IMR-90 (cell line): ENCODE measurements around the gene ABL2. TPM values are rescaled to one million over a fixed set of nuclear protein-coding genes. Genes with fewer than 3 reads are reported as not detected.

Source experiments
- ATAC-seq: fragments of 200-7000 bp; cut with Tn5 transposase; 2 replicates; pipeline ENCODE4 v1.9.1; 2020; ENCODE audit warnings: low read depth, mild to moderate bottlenecking, moderate library complexity
- BruUV-seq: library from RNA; stranded (reverse); fragments of 400-500 nt; replicated peaks from 2 replicates; lab custom pipeline; 2021; lab: Mats Ljungman, UMichigan
- CTCF ChIA-PET: fragments of 300-600 bp; formaldehyde crosslinking; extraction: SDS; loops from one replicate; lab custom pipeline; 2021; ENCODE audit warnings: antibody characterized with exemption; lab: Yijun Ruan, JAX
- POLR2A ChIA-PET: fragments of 300-600 bp; sonication (Branson Sonifier 250); formaldehyde crosslinking; loops from one replicate; lab custom pipeline; 2022; ENCODE audit warnings: antibody characterized with exemption; ENCODE audit not compliant: unreplicated experiment; lab: Charles Lee
- DNase-seq: peaks from one replicate; pipeline ENCODE4 v3.0.0; 2013
- H2AFZ ChIP-seq: replicated peaks from 2 replicates; pipeline ENCODE3; 2013; ENCODE audit warnings: low read length, mild to moderate bottlenecking; ENCODE audit not compliant: poor library complexity
- H2AK5ac ChIP-seq: 2 replicates; pipeline ENCODE4 v1.6.1; 2013; ENCODE audit warnings: low read depth, low read length, inconsistent platforms
- H2AK9ac ChIP-seq: replicated peaks from 2 replicates; pipeline ENCODE3; 2013; ENCODE audit warnings: mild to moderate bottlenecking, low read depth, low read length, moderate library complexity; ENCODE audit not compliant: poor library complexity
- H2BK120ac ChIP-seq: 2 replicates; pipeline ENCODE4 v1.6.1; 2013; ENCODE audit warnings: low read depth, low read length, inconsistent platforms
- H2BK15ac ChIP-seq: 3 replicates; pipeline ENCODE4 v1.6.1; 2013; ENCODE audit warnings: low read depth, low read length, inconsistent platforms
- H2BK20ac ChIP-seq: 2 replicates; pipeline ENCODE4 v1.6.1; 2013; ENCODE audit warnings: low read depth, mild to moderate bottlenecking, inconsistent platforms, low read length, moderate library complexity
- H2BK5ac ChIP-seq: 2 replicates; pipeline ENCODE4 v1.6.1; 2013; ENCODE audit warnings: mild to moderate bottlenecking, low read depth, low read length, inconsistent platforms; ENCODE audit not compliant: poor library complexity, severe bottlenecking
- H3K14ac ChIP-seq: replicated peaks from 2 replicates; pipeline ENCODE4 v1.6.1; 2013; ENCODE audit warnings: low read depth, low read length, inconsistent platforms
- H3K18ac ChIP-seq: 2 replicates; pipeline ENCODE4 v1.6.1; 2013; ENCODE audit warnings: low read depth, low read length, control low read depth
- H3K23ac ChIP-seq: 2 replicates; pipeline ENCODE4 v1.6.1; 2013; ENCODE audit warnings: low read depth, low read length, inconsistent platforms
- H3K27ac ChIP-seq: 2 replicates; pipeline ENCODE4 v1.5.1; 2013; ENCODE audit warnings: mild to moderate bottlenecking, control low read depth, low read length; ENCODE audit not compliant: insufficient read depth
- H3K27me3 ChIP-seq: 2 replicates; pipeline ENCODE4 v1.6.1; 2013; ENCODE audit warnings: low read length; ENCODE audit not compliant: control insufficient read depth, insufficient read depth
- H3K36me3 ChIP-seq: 2 replicates; pipeline ENCODE4 v1.6.1; 2013; ENCODE audit warnings: low read length, mixed read lengths; ENCODE audit not compliant: control insufficient read depth, insufficient read depth
- H3K4ac ChIP-seq: 2 replicates; pipeline ENCODE4 v1.6.1; 2013; ENCODE audit warnings: low read depth, low read length, inconsistent platforms
- H3K4me1 ChIP-seq: 2 replicates; pipeline ENCODE4 v1.6.1; 2013; ENCODE audit warnings: low read length, mixed read lengths; ENCODE audit not compliant: control insufficient read depth, insufficient read depth
- H3K4me2 ChIP-seq: 2 replicates; pipeline ENCODE4 v1.6.1; 2013; ENCODE audit warnings: low read depth, mild to moderate bottlenecking, control low read depth, low read length, moderate library complexity
- H3K4me3 ChIP-seq: 2 replicates; pipeline ENCODE4 v1.5.1; 2013; ENCODE audit warnings: low read depth, mild to moderate bottlenecking, control low read depth, low read length, moderate library complexity; ENCODE audit not compliant: insufficient read depth
- H3K56ac ChIP-seq: 2 replicates; pipeline ENCODE4 v1.6.1; 2013; ENCODE audit warnings: low read length, inconsistent platforms; ENCODE audit not compliant: insufficient read depth; ENCODE audit errors: extremely low read depth
- H3K79me1 ChIP-seq, 2 experiments: 2 replicates each; pipeline ENCODE4 v1.6.1; 2013; ENCODE audit warnings: low read length in 2 of 2, inconsistent platforms in 1 of 2, low read depth in 1 of 2
- H3K9ac ChIP-seq: 2 replicates; pipeline ENCODE4 v1.6.1; 2013; ENCODE audit warnings: low read depth, low read length, control low read depth
- H3K9me1 ChIP-seq: 2 replicates; pipeline ENCODE4 v1.6.1; 2013; ENCODE audit warnings: low read length, inconsistent platforms; ENCODE audit not compliant: insufficient read depth
- H3K9me3 ChIP-seq: 2 replicates; pipeline ENCODE4 v1.6.1; 2013; ENCODE audit warnings: low read length; ENCODE audit not compliant: control insufficient read depth, insufficient read depth
- H4K20me1 ChIP-seq: 2 replicates; pipeline ENCODE4 v1.6.1; 2013; ENCODE audit warnings: low read length, inconsistent platforms; ENCODE audit not compliant: insufficient read depth
- H4K5ac ChIP-seq: 2 replicates; pipeline ENCODE4 v1.6.1; 2013; ENCODE audit warnings: mild to moderate bottlenecking, low read depth, low read length, control low read depth
- H4K8ac ChIP-seq, 2 experiments: 2 replicates each; pipeline ENCODE4 v1.6.1; 2013; ENCODE audit warnings: low read depth in 2 of 2, low read length in 2 of 2, control low read depth in 1 of 2, inconsistent platforms in 1 of 2
- H4K91ac ChIP-seq: 2 replicates; pipeline ENCODE4 v1.6.1; 2013; ENCODE audit warnings: low read depth, low read length, inconsistent platforms; ENCODE audit not compliant: insufficient read depth
- ELK1 ChIP-seq: fragments of 150-350 bp; IDR thresholded peaks from 2 replicates; pipeline ENCODE4 v1.6.1; 2016; ENCODE audit warnings: low read depth, mild to moderate bottlenecking, low read length, moderate library complexity, borderline replicate concordance
- MAFK ChIP-seq: IDR thresholded peaks from 2 replicates; pipeline ENCODE4 v1.6.1; 2012; ENCODE audit warnings: low read depth, low read length, improper control_type of control experiment
- MAZ ChIP-seq: IDR thresholded peaks from 2 replicates; pipeline ENCODE4 v1.6.1; 2012; ENCODE audit warnings: low read depth, mild to moderate bottlenecking, low read length, improper control_type of control experiment, moderate library complexity, borderline replicate concordance
- NFE2L2 ChIP-seq: fragments of 150-350 bp; IDR thresholded peaks from 2 replicates; pipeline ENCODE4 v1.6.1; 2016; ENCODE audit warnings: low read depth, mild to moderate bottlenecking, low read length
- SMC3 ChIP-seq: fragments of 150-350 bp; IDR thresholded peaks from 2 replicates; pipeline ENCODE4 v1.6.1; 2016; ENCODE audit warnings: low read depth, mild to moderate bottlenecking, antibody characterized with exemption, low read length, moderate library complexity
- USF2 ChIP-seq: fragments of 150-350 bp; IDR thresholded peaks from 2 replicates; pipeline ENCODE4 v1.6.1; 2017; ENCODE audit warnings: mild to moderate bottlenecking, antibody characterized with exemption, low read length, low read depth
- WGBS, 2 experiments: methylation state at CpG; one replicate each; pipeline versions ENCODE4 v1.1.5 to v1.1.7; 2013; ENCODE audit warnings: missing lambda C conversion rate in 2 of 2; ENCODE audit not compliant: insufficient read length in 1 of 2; ENCODE audit errors: extremely low coverage in 2 of 2; 5-methylcytosine and 5-hydroxymethylcytosine counted together
- dilution Hi-C: fragments of 300-500 bp; cut with HindIII; formaldehyde crosslinking; loops from one replicate; pipeline ENCODE4 v1.14.3; 2018; ENCODE audit warnings: low sequenced_read_pairs; ENCODE audit not compliant: unreplicated experiment
- in situ Hi-C: fragments of 300-500 bp; cut with MboI; formaldehyde crosslinking; loops from 3 replicates; pipeline ENCODE4 v1.14.3; 2019; ENCODE audit warnings: low sequenced_read_pairs, inconsistent platforms, mixed read lengths
- intact Hi-C: fragments of 100-400 bp; cut with micrococcal nuclease; formaldehyde crosslinking; loops from 2 replicates; pipeline ENCODE4 v1.10.0; 2022
- polyA plus RNA-seq, 3 experiments: library from polyadenylated mRNA; depleted of rRNA; stranded (reverse); fragments of >200 nt; gene quantifications; 2 replicates each; pipeline ENCODE4 v1.2.3, GENCODE V29; 2012; ENCODE audit warnings: low replicate concordance in 1 of 3
- total RNA-seq: library from RNA; depleted of rRNA; stranded (reverse); fragments of >200 nt; gene quantifications from 2 replicates; pipeline ENCODE4 v1.2.3, GENCODE V29; 2012

Gene ABL2
- total and polyA plus RNA-seq, 2 of the 4 experiments (the other 2 are of a cell fraction): 9.7 to 110 TPM

GRCh38 chr1:179083533-179083932, 145.9 kb downstream of the ABL2 start:
- dilution Hi-C loops: no loop called here
- TF ChIP-seq MAFK (no peak), SMC3 (no peak), NFE2L2 (no peak), USF2 (no peak), ELK1 (no peak), MAZ (no peak)
- peaks cover 11% of the 10 kb centered on the region for H3K36me3 ChIP-seq
- DNase-seq (no peak), ATAC-seq (no peak)
- H3K23ac ChIP-seq: no peak overlapping the region
- peaks cover 4% of the 10 kb centered on the region; the same call in 1 of the 2 replicates for H3K4me1 ChIP-seq
- H4K20me1 ChIP-seq: no peaks in the 10 kb centered on the region; the same call in 1 of the 2 replicates
- H2AK9ac ChIP-seq: no peak overlapping the region
- CTCF ChIA-PET: no interaction called here
- no peaks in the 10 kb centered on the region for H3K9me3 ChIP-seq
- no peak overlapping the region for H3K4me3 ChIP-seq
- no peak overlapping the region for H2BK15ac ChIP-seq
- no peak overlapping the region for H3K14ac ChIP-seq
- peaks cover 14 to 55% of the 10 kb centered on the region in 2 experiments for H3K79me1 ChIP-seq
- H3K27me3 ChIP-seq: no peaks in the 10 kb centered on the region
- no peak overlapping the region for H2AK5ac ChIP-seq
- no peak overlapping the region for H3K56ac ChIP-seq
- no peak overlapping the region for H2BK120ac ChIP-seq
- no peak overlapping the region for H3K18ac ChIP-seq
- H2AFZ ChIP-seq: no peak overlapping the region
- H4K91ac ChIP-seq: no peak overlapping the region
- H2BK20ac ChIP-seq: no peak overlapping the region
- no TSS peak for BruUV-seq
- POLR2A ChIA-PET: no interaction called here
- intact Hi-C loops: loop anchor here (2.0 to 5.0 kb wide), 2 partner anchors 109 to 269 kb away; no protein-coding TSS in a partner anchor
- no peak overlapping the region for H4K8ac ChIP-seq
- H3K27ac ChIP-seq: no peak overlapping the region
- no peak overlapping the region for H3K9ac ChIP-seq
- H2BK5ac ChIP-seq: no peak overlapping the region
- no peak overlapping the region for H4K5ac ChIP-seq
- WGBS, 2 experiments: 100% methylated on average over 4 of the region's 8 CpGs; no CpG with 5 or more reads in 1 of the 2 experiments
- in situ Hi-C loops: no loop called here
- H3K4me2 ChIP-seq: no peak overlapping the region
- no peak overlapping the region for H3K4ac ChIP-seq
- H3K9me1 ChIP-seq: peaks cover 8% of the 10 kb centered on the region; the same call in 1 of the 2 replicates
